ENCODE measurements around the gene FER.

DNA sequence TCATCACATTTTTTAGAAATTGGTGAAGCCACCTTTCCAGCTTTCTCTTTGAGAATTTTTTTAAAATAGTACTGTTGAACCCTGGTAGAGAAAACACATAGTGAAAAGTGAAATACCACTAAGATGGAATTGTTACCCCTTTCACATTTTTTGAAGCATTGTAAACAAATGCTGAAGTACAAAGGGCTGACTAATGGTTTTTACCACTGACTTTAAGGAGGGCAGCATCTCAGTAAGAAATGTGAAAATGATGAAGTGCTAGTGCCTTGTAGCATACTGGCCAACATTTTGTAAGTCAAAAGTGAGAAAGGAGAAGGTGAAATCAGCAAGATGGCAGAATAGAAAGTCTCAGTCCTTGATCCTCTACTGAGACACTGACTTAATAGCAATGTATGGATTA, 341.5 kb downstream of the FER start:
- TF ChIP-seq, protein P1, sequence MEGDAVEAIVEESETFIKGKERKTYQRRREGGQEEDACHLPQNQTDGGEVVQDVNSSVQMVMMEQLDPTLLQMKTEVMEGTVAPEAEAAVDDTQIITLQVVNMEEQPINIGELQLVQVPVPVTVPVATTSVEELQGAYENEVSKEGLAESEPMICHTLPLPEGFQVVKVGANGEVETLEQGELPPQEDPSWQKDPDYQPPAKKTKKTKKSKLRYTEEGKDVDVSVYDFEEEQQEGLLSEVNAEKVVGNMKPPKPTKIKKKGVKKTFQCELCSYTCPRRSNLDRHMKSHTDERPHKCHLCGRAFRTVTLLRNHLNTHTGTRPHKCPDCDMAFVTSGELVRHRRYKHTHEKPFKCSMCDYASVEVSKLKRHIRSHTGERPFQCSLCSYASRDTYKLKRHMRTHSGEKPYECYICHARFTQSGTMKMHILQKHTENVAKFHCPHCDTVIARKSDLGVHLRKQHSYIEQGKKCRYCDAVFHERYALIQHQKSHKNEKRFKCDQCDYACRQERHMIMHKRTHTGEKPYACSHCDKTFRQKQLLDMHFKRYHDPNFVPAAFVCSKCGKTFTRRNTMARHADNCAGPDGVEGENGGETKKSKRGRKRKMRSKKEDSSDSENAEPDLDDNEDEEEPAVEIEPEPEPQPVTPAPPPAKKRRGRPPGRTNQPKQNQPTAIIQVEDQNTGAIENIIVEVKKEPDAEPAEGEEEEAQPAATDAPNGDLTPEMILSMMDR (IDR thresholded peaks at IDR 0.05): no peak
- no peak for TF ChIP-seq POLR2A (IDR thresholded peaks at IDR 0.05)
